WTC11 (cell line): Measurements from ENCODE around the gene TARP.

Source experiments
- ATAC-seq: fragments of 200-7000 bp; cut with Tn5 transposase; 2 replicates; pipeline ENCODE4 v1.10.0; 2021; ENCODE audit warnings: mild to moderate bottlenecking, moderate library complexity
- CTCF ChIA-PET: fragments of 300-600 bp; sonication (Branson Sonifier 250); formaldehyde crosslinking; loops from one replicate; lab custom pipeline; 2021; ENCODE audit warnings: antibody characterized with exemption; lab: Charles Lee
- POLR2A ChIA-PET: fragments of 350-600 bp; sonication (Branson Sonifier 250); formaldehyde crosslinking; loops from one replicate; lab custom pipeline; 2021; ENCODE audit warnings: antibody characterized with exemption; lab: Charles Lee
- DNase-seq: peaks from one replicate; pipeline ENCODE4 v3.0.0; 2021; ENCODE audit warnings: low spot score
- H3K27ac Mint-ChIP-seq: 2 replicates; pipeline ENCODE4 v1.8.0; 2021; ENCODE audit warnings: mixed read lengths
- H3K27me3 Mint-ChIP-seq: 2 replicates; pipeline ENCODE4 v1.8.0; 2021; ENCODE audit warnings: low read depth, mild to moderate bottlenecking, moderate library complexity, mixed read lengths
- H3K36me3 Mint-ChIP-seq: 2 replicates; pipeline ENCODE4 v1.8.0; 2021; ENCODE audit warnings: mixed read lengths
- H3K4me1 Mint-ChIP-seq: 2 replicates; pipeline ENCODE4 v1.8.0; 2022; ENCODE audit warnings: mixed read lengths
- H3K4me3 Mint-ChIP-seq: 2 replicates; pipeline ENCODE4 v1.8.0; 2021; ENCODE audit warnings: mild to moderate bottlenecking, moderate library complexity, mixed read lengths
- H3K9me3 Mint-ChIP-seq: 2 replicates; pipeline ENCODE4 v1.8.0; 2021; ENCODE audit warnings: mixed read lengths
- CREB1 ChIP-seq: sonication (generic); formaldehyde crosslinking; IDR thresholded peaks from 2 replicates; pipeline ENCODE4 v1.8.0; 2023; ENCODE audit warnings: mild to moderate bottlenecking, missing genetic modification reagents
- FOXP1 ChIP-seq: sonication (generic); formaldehyde crosslinking; IDR thresholded peaks from 2 replicates; pipeline ENCODE4 v1.8.0; 2022; ENCODE audit warnings: missing genetic modification reagents, mild to moderate bottlenecking, moderate library complexity, borderline replicate concordance
- GTF2I ChIP-seq: fragments of 250-450 bp; sonication (Bioruptor Pico); conservative IDR thresholded peaks from 2 replicates; pipeline ENCODE4 v1.4.0; 2021; ENCODE audit warnings: mild to moderate bottlenecking
- HMGA2 ChIP-seq: fragments of 250-450 bp; sonication (Bioruptor Pico); IDR thresholded peaks from 2 replicates; pipeline ENCODE4 v1.4.0; 2021; ENCODE audit warnings: mild to moderate bottlenecking, moderate library complexity
- IRF2 ChIP-seq: sonication (generic); formaldehyde crosslinking; IDR thresholded peaks from 2 replicates; pipeline ENCODE4 v1.8.0; 2022; ENCODE audit warnings: low read depth, missing genetic modification reagents, borderline replicate concordance
- SP1 ChIP-seq: sonication (generic); formaldehyde crosslinking; conservative IDR thresholded peaks from 2 replicates; pipeline ENCODE4 v1.8.1; 2022; ENCODE audit warnings: missing genetic modification reagents
- TCF7 ChIP-seq: sonication (generic); formaldehyde crosslinking; IDR thresholded peaks from 2 replicates; pipeline ENCODE4 v1.8.0; 2022; ENCODE audit warnings: mild to moderate bottlenecking, low read depth, missing genetic modification reagents, moderate library complexity
- ZNF138 ChIP-seq: sonication (generic); formaldehyde crosslinking; conservative IDR thresholded peaks from 2 replicates; pipeline ENCODE4 v1.8.1; 2022; ENCODE audit warnings: mild to moderate bottlenecking, moderate library complexity, missing genetic modification reagents
- ZNF219 ChIP-seq: sonication (generic); formaldehyde crosslinking; IDR thresholded peaks from 2 replicates; pipeline ENCODE4 v1.8.0; 2023; ENCODE audit warnings: missing genetic modification reagents, mild to moderate bottlenecking, borderline replicate concordance
- ZNF232 ChIP-seq: sonication (generic); formaldehyde crosslinking; IDR thresholded peaks from 2 replicates; pipeline ENCODE4 v1.8.0; 2022; ENCODE audit warnings: mild to moderate bottlenecking, missing genetic modification reagents
- ZNF263 ChIP-seq: sonication (generic); formaldehyde crosslinking; IDR thresholded peaks from 2 replicates; pipeline ENCODE4 v1.8.1; 2022; ENCODE audit warnings: low read depth, mild to moderate bottlenecking, moderate library complexity, missing genetic modification reagents
- ZNF396 ChIP-seq: fragments of 250-450 bp; sonication (Bioruptor Pico); IDR thresholded peaks from 2 replicates; pipeline ENCODE4 v1.8.0; 2021; ENCODE audit warnings: mild to moderate bottlenecking, moderate library complexity, borderline replicate concordance
- ZNF423 ChIP-seq: fragments of 250-450 bp; sonication (Bioruptor Pico); IDR thresholded peaks from 2 replicates; pipeline ENCODE4 v2.1.2; 2022; ENCODE audit warnings: mild to moderate bottlenecking, moderate library complexity
- TF ChIP-seq, protein P1 (sequence below): sonication (generic); formaldehyde crosslinking; IDR thresholded peaks from 2 replicates; pipeline ENCODE4 v1.8.0; 2023; ENCODE audit warnings: missing genetic modification reagents, mild to moderate bottlenecking, borderline replicate concordance
- TF ChIP-seq, protein P2 (sequence below): fragments of 250-450 bp; sonication (Bioruptor Pico); IDR thresholded peaks from 2 replicates; pipeline ENCODE4 v2.1.2; 2022; ENCODE audit warnings: mild to moderate bottlenecking, moderate library complexity
- TF ChIP-seq, protein P3 (sequence below): fragments of 250-450 bp; sonication (Bioruptor Pico); IDR thresholded peaks from 2 replicates; pipeline ENCODE4 v1.9.0; 2021; ENCODE audit warnings: moderate library complexity, mild to moderate bottlenecking, inconsistent platforms, borderline replicate concordance
- TF ChIP-seq, protein P4 (sequence below): sonication (generic); formaldehyde crosslinking; IDR thresholded peaks from 2 replicates; pipeline ENCODE4 v1.8.1; 2023; ENCODE audit warnings: mild to moderate bottlenecking, moderate library complexity, missing genetic modification reagents
- TF ChIP-seq, protein P5 (sequence below): sonication (generic); formaldehyde crosslinking; IDR thresholded peaks from 2 replicates; pipeline ENCODE4 v1.8.1; 2023; ENCODE audit warnings: mild to moderate bottlenecking, missing genetic modification reagents
- TF ChIP-seq, protein P6 (sequence below): sonication (generic); formaldehyde crosslinking; IDR thresholded peaks from 2 replicates; pipeline ENCODE4 v1.8.0; 2022; ENCODE audit warnings: mild to moderate bottlenecking, missing genetic modification reagents

The TARP gene

DNA sequence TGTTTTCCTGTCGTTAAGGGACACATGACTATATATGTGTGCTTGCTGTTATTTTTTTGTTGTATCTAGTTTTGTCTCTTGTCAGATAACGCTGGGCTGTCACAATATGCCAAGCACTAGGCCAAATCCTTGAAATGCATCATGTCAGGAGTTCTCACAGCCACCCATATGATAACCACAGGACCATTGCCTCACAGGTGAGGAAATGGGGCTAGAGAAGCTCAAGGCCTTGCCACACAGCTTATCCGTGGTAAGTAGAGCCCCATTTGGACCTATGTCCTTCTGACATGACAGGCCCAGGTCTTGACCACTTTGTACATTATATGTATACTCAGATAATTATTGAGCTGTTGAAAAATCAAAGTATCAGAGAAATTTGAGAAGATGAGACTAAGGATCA is 42.0 kb upstream of the TARP start (continued):
- TF ChIP-seq, protein P1, sequence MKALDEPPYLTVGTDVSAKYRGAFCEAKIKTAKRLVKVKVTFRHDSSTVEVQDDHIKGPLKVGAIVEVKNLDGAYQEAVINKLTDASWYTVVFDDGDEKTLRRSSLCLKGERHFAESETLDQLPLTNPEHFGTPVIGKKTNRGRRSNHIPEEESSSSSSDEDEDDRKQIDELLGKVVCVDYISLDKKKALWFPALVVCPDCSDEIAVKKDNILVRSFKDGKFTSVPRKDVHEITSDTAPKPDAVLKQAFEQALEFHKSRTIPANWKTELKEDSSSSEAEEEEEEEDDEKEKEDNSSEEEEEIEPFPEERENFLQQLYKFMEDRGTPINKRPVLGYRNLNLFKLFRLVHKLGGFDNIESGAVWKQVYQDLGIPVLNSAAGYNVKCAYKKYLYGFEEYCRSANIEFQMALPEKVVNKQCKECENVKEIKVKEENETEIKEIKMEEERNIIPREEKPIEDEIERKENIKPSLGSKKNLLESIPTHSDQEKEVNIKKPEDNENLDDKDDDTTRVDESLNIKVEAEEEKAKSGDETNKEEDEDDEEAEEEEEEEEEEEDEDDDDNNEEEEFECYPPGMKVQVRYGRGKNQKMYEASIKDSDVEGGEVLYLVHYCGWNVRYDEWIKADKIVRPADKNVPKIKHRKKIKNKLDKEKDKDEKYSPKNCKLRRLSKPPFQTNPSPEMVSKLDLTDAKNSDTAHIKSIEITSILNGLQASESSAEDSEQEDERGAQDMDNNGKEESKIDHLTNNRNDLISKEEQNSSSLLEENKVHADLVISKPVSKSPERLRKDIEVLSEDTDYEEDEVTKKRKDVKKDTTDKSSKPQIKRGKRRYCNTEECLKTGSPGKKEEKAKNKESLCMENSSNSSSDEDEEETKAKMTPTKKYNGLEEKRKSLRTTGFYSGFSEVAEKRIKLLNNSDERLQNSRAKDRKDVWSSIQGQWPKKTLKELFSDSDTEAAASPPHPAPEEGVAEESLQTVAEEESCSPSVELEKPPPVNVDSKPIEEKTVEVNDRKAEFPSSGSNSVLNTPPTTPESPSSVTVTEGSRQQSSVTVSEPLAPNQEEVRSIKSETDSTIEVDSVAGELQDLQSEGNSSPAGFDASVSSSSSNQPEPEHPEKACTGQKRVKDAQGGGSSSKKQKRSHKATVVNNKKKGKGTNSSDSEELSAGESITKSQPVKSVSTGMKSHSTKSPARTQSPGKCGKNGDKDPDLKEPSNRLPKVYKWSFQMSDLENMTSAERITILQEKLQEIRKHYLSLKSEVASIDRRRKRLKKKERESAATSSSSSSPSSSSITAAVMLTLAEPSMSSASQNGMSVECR, result no peak
- TF ChIP-seq TCF7 (CRISPR knock-in tag), result no peak

DNA sequence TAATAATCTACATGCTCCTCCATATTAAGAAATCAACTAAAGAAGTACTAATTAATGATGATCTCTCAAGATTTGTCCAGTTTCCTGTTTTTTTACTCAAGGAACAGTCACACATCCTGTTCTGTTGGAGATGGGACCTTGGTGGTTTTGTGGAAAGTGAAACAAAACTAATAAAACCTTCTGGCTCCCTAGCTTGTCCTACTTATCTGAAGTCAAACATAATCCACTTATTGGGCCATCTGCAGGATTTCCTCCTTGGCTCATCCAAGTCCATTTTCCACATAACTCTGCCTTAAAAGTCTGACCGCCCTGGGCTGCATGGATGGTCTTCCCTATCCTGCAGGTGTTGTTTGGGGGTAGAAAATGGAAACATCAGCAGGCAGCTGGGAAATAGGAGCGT is 39.4 kb upstream of the TARP start:
- Mint-ChIP-seq H3K4me3 (no peak overlapping the region), H3K9me3 (no peaks in the 10 kb centered on the region), H3K27me3 (no peaks in the 10 kb centered on the region), H3K36me3 (no peaks in the 10 kb centered on the region), H3K4me1 (peaks cover 10% of the 10 kb centered on the region), H3K27ac (no peak overlapping the region)
- TF ChIP-seq ZNF263 (CRISPR knock-in tag), result no peak
- TF ChIP-seq, protein P2, sequence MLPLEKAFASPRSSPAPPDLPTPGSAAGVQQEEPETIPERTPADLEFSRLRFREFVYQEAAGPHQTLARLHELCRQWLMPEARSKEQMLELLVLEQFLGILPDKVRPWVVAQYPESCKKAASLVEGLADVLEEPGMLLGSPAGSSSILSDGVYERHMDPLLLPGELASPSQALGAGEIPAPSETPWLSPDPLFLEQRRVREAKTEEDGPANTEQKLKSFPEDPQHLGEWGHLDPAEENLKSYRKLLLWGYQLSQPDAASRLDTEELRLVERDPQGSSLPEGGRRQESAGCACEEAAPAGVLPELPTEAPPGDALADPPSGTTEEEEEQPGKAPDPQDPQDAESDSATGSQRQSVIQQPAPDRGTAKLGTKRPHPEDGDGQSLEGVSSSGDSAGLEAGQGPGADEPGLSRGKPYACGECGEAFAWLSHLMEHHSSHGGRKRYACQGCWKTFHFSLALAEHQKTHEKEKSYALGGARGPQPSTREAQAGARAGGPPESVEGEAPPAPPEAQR, result no peak
- no peak for TF ChIP-seq ZNF396 (CRISPR knock-in tag)
- TF ChIP-seq CREB1 (CRISPR knock-in tag), result no peak
- no peak for TF ChIP-seq SP1 (CRISPR knock-in tag)
- TF ChIP-seq ZNF423 (CRISPR knock-in tag), result no peak
- TF ChIP-seq, protein P3, sequence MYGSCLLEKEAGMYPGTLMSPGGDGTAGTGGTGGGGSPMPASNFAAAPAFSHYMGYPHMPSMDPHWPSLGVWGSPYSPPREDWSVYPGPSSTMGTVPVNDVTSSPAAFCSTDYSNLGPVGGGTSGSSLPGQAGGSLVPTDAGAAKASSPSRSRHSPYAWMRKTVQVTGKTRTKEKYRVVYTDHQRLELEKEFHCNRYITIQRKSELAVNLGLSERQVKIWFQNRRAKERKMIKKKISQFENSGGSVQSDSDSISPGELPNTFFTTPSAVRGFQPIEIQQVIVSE (CRISPR knock-in tag), result no peak
- ChIA-PET POLR2A (no interaction called here), CTCF (interaction anchor here (1.3 to 3.3 kb wide), 3 partner anchors 18 to 33 kb away, joined by 3 to 14 read pairs (median 4); no protein-coding TSS in a partner anchor)
- ATAC-seq (no peak), DNase-seq (no peak)

DNA sequence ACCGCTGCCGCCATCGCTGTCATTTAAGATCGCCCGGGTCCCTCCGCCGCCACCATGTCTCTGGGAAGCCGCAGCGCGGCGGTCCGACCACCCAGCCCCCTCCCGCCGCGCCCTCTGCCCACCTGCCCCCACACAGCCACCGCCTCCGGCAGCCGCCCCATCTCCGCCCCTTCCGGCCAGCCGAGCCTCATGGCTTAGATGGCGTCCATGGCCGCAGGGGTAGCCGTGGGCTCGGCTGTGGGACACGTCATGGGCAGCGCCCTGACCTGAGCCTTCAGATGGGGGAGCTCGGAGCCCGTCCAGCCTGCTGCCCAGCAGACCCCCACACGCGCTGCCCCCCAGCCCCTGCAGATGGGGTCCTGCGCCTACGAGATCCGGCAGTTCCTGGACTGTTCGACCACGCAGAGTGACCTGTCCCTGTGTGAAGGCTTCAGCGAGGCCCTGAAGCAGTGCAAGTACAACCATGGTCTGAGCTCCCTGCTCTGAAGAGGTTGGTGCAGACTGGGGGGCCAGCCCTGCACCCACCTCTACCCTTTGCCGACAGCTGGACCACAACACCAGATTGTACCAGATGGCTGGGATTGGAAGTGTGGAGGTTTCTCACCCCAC is 38.0 kb upstream of the TARP start:
- peak; percentile 50; the same call in 1 of the 2 replicates for ATAC-seq
- H3K4me1 Mint-ChIP-seq, result peaks cover 5% of the 10 kb centered on the region; the same call in 1 of the 2 replicates
- peak; percentile 36 for DNase-seq

DNA sequence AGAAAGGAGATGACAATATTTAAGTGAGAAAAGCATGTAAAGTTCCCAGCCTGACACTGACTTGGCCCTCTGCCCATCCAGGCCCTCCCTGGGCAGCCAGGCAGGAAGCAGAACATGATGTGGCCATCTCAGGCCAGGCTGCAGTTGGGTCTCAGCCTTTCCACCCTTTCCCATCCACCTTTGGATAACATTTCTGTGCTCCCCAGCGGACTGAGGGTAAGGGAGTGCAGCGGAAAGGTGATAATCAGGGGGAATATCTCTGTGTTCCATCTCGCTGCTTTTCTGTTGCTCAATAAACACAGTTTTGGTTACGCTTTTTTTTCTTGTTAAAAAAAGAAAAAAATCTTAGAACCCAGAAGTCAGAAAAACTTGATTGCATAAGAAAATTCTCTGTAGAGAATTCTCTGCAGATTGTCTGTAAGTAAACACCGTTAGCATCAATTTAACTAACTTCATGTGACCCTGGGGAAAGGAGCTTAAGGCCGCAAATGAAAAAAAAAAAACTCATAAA is 37.2 kb upstream of the TARP start:
- ChIA-PET POLR2A (no interaction called here), CTCF (interaction anchor here (3.3 kb wide), 1 partner anchor 25 kb away, joined by 14 read pairs; no protein-coding TSS in a partner anchor)
- no peaks in the 10 kb centered on the region for H3K36me3 Mint-ChIP-seq
- H3K4me3 Mint-ChIP-seq, result peak overlapping the region; percentile 60
- no peaks in the 10 kb centered on the region for H3K27me3 Mint-ChIP-seq
- H3K9me3 Mint-ChIP-seq, result peaks cover 5% of the 10 kb centered on the region
- ATAC-seq (no peak), DNase-seq (no peak)
- H3K27ac Mint-ChIP-seq, result no peak overlapping the region
- H3K4me1 Mint-ChIP-seq, result peaks cover 5% of the 10 kb centered on the region; the same call in 1 of the 2 replicates
- TF ChIP-seq FOXP1 (CRISPR knock-in tag) (no peak), ZNF219 (no peak)
- TF ChIP-seq, protein P4, sequence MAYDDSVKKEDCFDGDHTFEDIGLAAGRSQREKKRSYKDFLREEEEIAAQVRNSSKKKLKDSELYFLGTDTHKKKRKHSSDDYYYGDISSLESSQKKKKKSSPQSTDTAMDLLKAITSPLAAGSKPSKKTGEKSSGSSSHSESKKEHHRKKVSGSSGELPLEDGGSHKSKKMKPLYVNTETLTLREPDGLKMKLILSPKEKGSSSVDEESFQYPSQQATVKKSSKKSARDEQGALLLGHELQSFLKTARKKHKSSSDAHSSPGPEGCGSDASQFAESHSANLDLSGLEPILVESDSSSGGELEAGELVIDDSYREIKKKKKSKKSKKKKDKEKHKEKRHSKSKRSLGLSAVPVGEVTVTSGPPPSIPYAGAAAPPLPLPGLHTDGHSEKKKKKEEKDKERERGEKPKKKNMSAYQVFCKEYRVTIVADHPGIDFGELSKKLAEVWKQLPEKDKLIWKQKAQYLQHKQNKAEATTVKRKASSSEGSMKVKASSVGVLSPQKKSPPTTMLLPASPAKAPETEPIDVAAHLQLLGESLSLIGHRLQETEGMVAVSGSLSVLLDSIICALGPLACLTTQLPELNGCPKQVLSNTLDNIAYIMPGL (CRISPR knock-in tag), result no peak
- TF ChIP-seq, protein P5, sequence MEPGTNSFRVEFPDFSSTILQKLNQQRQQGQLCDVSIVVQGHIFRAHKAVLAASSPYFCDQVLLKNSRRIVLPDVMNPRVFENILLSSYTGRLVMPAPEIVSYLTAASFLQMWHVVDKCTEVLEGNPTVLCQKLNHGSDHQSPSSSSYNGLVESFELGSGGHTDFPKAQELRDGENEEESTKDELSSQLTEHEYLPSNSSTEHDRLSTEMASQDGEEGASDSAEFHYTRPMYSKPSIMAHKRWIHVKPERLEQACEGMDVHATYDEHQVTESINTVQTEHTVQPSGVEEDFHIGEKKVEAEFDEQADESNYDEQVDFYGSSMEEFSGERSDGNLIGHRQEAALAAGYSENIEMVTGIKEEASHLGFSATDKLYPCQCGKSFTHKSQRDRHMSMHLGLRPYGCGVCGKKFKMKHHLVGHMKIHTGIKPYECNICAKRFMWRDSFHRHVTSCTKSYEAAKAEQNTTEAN (CRISPR knock-in tag), result no peak
- TF ChIP-seq, protein P6, sequence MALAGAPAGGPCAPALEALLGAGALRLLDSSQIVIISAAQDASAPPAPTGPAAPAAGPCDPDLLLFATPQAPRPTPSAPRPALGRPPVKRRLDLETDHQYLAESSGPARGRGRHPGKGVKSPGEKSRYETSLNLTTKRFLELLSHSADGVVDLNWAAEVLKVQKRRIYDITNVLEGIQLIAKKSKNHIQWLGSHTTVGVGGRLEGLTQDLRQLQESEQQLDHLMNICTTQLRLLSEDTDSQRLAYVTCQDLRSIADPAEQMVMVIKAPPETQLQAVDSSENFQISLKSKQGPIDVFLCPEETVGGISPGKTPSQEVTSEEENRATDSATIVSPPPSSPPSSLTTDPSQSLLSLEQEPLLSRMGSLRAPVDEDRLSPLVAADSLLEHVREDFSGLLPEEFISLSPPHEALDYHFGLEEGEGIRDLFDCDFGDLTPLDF (CRISPR knock-in tag), result no peak

More for the DNA sequence above, 38.0 kb upstream of the TARP start:
- H3K36me3 Mint-ChIP-seq, result no peaks in the 10 kb centered on the region
- POLR2A ChIA-PET, result no interaction called here
- H3K27ac Mint-ChIP-seq, result no peak overlapping the region
- CTCF ChIA-PET, result interaction anchor here (0.8 to 3.3 kb wide), 3 partner anchors 19 to 34 kb away, joined by 3 to 14 read pairs (median 5); no protein-coding TSS in a partner anchor
- peak overlapping the region; percentile 60 for H3K4me3 Mint-ChIP-seq
- H3K27me3 Mint-ChIP-seq, result no peaks in the 10 kb centered on the region
- no peak for TF ChIP-seq ZNF232 (CRISPR knock-in tag)
- TF ChIP-seq ZNF396 (CRISPR knock-in tag), result no peak
- no peak for TF ChIP-seq GTF2I (CRISPR knock-in tag)
- no peak for TF ChIP-seq ZNF219
- TF ChIP-seq HMGA2 (CRISPR knock-in tag), result no peak
- no peak for TF ChIP-seq IRF2
- TF ChIP-seq ZNF138 (CRISPR knock-in tag), result no peak
- peaks cover 5% of the 10 kb centered on the region for H3K9me3 Mint-ChIP-seq
